GM12864 (cell line): ENCODE data around the gene METTL18.

Experiments used
- DNase-seq: peaks from one replicate; pipeline ENCODE4 v3.0.0-alpha.2; 2011; ENCODE audit warnings: low read depth
- H3K4me3 ChIP-seq: 2 replicates; pipeline ENCODE4 v1.5.1; 2011; ENCODE audit warnings: mild to moderate bottlenecking, low read depth, low read length, control low read depth
- CTCF ChIP-seq: IDR thresholded peaks from 2 replicates; pipeline ENCODE4 v1.5.1; 2011; ENCODE audit warnings: low read depth, mild to moderate bottlenecking, moderate library complexity, low read length, control low read depth, inconsistent platforms; ENCODE audit errors: missing control alignments

The METTL18 gene

GRCh38 chr1:169746550-169746949, 48.2 kb downstream of the METTL18 start:
- no peak for DNase-seq
- no peak overlapping the region for H3K4me3 ChIP-seq
- no peak for TF ChIP-seq CTCF

- no peak for TF ChIP-seq CTCF
- no peak for DNase-seq
- H3K4me3 ChIP-seq = no peak overlapping the region
Measured at GRCh38 chr1:169745015-169745861, 49.5 kb downstream of the METTL18 start.
